Measurements from ENCODE around the gene WNT3A. TPM values are rescaled to one million over a fixed set of nuclear protein-coding genes. Genes with fewer than 3 reads are reported as not detected.

Gene WNT3A
- total and polyA plus RNA-seq, 9 of the 15 experiments (the other 6 are each of a cell fraction or from before 2014, with no cell fraction given), result not detected

GRCh38 chr1:228082918-228083870 is 76.4 kb downstream of the WNT3A start (continued):
- TF ChIP-seq ZNF146 (CRISPR knock-in tag; IDR thresholded peaks at IDR 0.05; ENCODE audit: unreplicated experiment) (no peak), ZNF121 (CRISPR knock-in tag; conservative IDR thresholded peaks at IDR 0.05) (no peak), TSC22D4 (tag; IDR thresholded peaks at IDR 0.05) (no peak), OTX1 (CRISPR knock-in tag; IDR thresholded peaks at IDR 0.05) (0 out of 2 replicates have a peak, but pooled peaks have one; percentile 35), ZNF280B (CRISPR knock-in tag; IDR thresholded peaks at IDR 0.05) (no peak), E2F4 (CRISPR knock-in tag; IDR thresholded peaks at IDR 0.05; ENCODE audit: low read depth) (peak; percentile 33; the same call in 1 of the 2 replicates), ARID4B (CRISPR knock-in tag; IDR thresholded peaks at IDR 0.05) (peak; percentile 71; the same call in 1 of the 2 replicates), ZNF277 (CRISPR knock-in tag; IDR thresholded peaks at IDR 0.05; ENCODE audit: borderline replicate concordance) (no peak), ZNF584 (CRISPR knock-in tag; IDR thresholded peaks at IDR 0.05; ENCODE audit: low read depth) (no peak), E2F3 (CRISPR knock-in tag; IDR thresholded peaks at IDR 0.05) (0 out of 2 replicates have a peak, but pooled peaks have one; percentile 14), ELF1 (tag; IDR thresholded peaks at IDR 0.05) (peak; percentile 20; the same call in 1 of the 2 replicates), NFYB (IDR thresholded peaks at IDR 0.05; ENCODE audit: extremely low read depth, insufficient read length) (no peak), TRIM25 (IDR thresholded peaks at IDR 0.05; ENCODE audit: borderline replicate concordance) (no peak), CBX3 (IDR thresholded peaks at IDR 0.05; ENCODE audit: borderline replicate concordance in 1 of 2, low read length in 2 of 2) (no peak; a peak in 1 of 3 replicates), ZKSCAN8 (CRISPR knock-in tag; IDR thresholded peaks at IDR 0.05) (no peak)
